ENCODE measurements around the gene ZNF512B.
"Not testable (repeated sequence)": the region's sequence is repeated elsewhere in the genome, so short reads cannot be mapped to it uniquely, and the experiment has no call there.

ZNF512B gene

DNA sequence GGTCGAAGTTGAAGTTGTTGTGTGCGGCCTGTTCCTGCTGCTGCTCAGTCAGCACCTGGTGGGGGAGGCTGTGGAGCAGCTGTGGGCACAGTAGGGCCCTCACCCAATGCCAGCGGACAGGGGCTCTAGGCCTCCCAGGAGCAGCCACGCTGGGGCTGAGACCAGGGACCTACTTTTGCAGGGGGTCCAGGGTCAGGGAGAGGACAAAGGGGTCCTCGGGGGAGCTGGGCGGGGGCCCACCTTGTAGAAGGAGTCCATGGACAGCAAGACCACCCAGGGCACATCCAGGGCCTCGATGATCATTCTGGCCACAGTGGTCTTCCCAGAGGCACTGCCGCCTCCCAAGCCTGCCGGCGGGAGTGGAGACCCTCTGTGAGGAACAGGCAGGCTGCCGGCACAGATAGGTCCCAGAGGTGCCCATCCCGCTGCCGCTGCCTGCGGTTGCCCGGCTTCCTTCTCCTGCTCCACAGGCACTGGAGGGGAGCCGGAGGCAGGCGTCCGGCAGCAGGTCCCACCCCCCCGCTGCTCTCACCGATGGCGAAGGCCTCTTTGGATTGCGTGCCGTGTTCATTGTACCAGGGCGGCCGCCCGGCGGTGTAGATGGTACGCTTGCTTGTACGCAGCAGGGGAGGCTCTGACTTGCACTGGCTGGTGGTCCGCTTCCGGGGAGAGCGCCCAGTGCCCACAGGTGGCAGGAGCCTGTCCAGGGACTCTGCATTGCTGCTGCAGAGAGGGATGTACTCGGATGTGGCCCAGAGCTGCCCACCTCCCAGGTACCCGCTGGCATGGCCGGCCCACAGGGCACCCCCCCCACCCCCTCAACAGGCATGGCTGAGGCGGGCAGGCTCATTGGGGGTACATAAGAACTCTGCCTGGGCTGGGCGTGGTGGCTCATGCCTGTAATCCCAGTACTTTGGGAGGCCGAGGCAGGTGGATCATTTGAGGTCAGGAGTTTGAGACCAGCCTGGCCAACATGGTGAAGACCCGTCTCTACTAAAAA is 23.5 kb downstream of the ZNF512B start:
- DNase-seq = no peak

DNA sequence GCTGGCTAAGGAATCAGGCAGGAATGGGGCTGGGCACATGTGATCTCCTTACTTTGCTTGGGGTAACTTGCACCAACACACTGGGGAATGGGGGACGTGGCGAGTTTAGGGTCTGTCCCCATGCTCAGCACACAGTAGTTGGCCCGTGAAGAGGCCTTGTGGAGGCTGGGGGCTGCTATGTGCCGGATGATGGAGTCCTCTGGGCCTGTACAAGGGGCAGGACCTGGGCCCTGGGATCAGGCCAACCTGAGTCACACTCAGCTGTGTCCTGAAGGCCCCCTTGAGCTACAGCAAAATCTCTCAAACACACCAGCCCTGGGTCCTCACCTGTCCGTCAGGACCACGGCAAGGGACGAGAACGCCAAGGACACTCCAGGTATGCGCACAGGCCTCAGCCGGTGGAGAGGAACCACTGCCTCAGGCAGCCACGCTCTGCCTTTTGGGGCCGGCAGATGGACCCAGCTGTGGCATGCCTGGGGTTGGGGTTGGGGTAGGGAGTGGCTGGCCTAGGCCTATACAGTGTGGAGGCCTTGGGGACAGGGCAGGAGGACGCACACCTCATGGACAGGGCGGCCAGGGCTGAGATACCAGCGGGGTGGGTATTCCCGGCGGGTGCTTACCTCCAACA is 24.6 kb downstream of the ZNF512B start:
- DNase-seq = no peak

DNA sequence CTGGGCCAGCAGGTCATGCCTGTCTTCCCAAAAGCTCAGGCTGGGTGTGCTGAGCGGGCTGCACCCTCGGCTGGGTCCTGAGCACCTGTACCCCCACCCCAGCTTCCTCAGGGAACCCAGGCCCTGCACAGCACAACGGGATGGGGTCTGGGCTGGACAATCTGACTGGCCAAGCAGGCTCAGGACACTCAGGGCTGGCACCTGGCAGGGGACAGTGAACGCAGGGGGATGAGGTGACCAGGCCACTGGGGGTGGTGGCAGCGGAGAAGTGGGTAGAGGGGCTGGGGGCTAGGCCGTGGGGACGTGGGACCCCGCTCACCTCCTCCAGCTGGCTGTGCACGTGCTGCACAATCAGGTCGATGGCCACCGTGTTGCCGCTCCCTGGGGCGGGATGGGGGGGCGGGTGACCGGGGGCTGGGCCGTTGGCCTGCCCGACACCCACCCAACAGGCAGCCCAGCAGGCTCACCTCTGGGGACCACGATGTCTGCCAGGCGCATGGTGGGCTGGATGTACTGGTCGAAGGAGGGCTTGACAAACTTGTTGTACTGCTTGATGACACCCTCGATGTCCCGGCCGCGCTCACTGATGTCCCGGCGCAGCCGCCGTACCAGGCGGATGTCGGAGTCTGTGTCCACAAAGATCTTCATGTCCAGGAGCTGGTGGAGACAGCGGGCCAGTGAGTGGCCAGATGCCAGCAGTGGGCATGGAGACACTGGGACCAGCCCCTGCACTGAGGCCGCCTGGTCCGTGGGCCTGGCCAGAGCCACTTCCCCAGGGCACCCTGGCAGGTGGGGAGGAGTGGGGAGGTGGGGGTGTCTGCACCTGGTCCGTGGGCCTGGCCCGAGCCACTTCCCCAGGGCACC is 25.4 kb downstream of the ZNF512B start:
- DNase-seq = no peak

DNA sequence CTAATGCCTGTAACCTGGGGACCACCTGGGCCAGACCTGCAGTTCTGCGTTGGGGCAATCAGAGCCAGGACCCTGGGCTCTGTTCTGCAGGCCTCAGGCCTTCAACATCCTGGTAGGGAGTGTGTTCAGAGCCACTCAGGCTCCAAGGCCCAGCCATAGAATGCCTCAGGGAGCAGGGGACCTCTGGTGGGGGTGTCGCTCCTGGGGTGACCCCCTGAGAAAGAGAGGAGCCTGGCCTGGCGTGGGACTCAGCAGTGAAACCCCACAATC is 26.0 kb downstream of the ZNF512B start:
- no peak for DNase-seq

DNA sequence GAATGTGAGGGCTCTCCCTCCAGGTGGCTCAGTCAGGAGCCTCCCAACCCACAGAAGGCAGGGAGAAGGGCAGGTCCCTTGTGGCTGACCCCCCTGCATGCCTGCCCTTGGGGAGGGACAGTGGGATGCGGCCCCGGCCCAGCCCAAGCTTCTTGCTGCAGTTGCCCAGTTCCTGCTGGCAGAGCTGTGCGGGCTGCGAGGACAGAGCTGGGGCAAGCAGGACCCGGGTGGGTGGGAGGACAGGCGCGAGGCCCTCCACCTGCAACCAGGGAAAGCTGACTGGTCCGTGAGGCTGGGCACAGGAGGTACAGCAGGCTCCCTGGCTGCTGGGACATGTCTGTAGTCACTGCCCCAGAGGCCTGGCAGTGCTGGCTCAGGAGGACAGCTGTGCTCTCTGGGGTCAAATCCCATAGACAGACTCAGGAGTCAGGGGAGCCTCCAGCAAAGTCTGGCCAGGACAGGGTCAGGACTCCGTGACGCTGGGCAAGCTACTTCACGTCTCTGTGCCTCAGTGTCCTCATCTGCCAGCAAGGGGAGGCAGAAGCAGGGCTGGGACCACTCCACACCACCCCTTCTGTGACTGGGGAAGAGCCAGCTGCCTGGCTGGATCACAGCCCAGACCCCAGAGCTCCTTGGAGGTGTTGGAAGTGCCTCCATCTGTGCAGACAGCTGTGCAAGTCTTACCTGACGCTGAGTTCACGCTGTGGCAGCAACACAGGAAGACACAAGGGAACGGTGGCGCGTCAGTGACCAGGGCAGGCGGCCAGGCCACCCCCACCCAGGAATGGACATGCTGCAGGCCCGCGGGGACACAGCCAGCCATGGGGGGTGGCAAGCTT is 26.5 kb downstream of the ZNF512B start:
- no peak for DNase-seq

DNA sequence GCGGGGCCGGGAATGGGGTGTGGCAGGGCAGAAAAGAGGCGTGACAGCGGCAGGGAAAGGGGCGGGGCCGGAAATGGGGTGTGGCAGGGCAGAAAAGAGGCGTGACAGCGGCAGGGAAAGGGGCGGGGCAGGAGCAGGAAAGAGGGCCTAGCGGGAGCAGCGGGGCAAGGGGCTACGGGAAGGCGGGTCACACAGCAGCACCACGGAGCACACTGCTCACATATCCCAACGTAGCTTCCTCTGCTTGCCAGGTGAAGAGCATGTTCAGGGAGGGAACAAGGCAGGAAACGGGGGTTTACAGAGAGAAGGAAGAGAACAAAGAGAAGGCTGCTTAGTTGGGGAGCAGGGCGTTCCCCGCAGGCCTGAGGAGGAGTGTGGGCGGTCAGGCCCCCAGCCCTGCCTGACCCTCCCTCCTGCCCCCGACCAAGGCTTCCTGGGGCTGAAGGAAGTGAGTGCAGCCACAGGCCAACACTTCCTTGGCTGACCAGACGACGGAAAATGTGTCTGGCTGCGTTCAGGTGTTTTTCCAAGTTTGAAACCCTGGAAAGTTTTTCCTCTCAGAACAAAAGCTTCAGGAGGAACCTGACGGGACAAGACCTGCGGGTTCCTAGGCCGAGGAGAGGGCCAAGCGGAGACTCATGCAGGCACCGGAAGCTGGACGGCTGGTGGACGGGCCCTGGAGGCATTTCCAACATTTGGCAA is 27.3 kb downstream of the ZNF512B start:
- no peak for DNase-seq

DNA sequence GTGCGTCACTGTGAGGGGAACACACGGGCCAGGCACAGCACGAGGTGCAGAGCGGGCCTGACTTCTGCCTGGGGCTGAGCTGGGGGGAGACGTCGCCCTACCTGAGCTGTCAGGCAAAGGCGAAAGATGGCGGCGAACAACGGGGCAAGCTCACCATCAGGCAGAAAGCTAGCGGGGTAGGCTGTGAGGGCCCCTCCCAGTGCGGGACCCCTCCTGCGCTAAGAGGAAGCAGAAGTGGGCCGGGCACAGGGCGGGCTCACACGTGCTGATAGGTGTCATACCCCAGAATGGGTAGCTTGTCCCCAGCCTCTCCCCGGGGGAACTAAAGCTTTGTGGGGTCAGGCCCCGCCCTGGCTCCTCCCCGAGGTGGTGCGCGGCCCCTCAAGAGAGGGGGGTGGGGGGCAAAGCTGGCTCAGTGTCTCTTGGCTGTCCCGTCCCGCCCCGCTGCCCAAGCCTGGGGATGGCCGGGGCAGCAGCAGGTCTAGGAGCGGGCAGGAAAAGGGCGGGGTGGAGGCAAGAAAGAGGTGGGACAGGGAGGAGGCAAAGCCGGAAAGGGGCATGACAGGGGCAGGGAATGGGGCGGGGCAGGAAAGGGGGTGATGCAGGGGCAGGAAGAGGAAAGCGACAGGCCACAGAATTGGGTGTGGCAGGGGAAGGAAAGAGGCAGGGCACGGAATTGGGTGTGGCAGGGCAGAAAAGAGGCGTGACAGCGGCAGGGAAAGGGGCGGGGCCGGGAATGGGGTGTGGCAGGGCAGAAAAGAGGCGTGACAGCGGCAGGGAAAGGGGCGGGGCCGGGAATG is 28.2 kb downstream of the ZNF512B start:
- DNase-seq = no peak

DNA sequence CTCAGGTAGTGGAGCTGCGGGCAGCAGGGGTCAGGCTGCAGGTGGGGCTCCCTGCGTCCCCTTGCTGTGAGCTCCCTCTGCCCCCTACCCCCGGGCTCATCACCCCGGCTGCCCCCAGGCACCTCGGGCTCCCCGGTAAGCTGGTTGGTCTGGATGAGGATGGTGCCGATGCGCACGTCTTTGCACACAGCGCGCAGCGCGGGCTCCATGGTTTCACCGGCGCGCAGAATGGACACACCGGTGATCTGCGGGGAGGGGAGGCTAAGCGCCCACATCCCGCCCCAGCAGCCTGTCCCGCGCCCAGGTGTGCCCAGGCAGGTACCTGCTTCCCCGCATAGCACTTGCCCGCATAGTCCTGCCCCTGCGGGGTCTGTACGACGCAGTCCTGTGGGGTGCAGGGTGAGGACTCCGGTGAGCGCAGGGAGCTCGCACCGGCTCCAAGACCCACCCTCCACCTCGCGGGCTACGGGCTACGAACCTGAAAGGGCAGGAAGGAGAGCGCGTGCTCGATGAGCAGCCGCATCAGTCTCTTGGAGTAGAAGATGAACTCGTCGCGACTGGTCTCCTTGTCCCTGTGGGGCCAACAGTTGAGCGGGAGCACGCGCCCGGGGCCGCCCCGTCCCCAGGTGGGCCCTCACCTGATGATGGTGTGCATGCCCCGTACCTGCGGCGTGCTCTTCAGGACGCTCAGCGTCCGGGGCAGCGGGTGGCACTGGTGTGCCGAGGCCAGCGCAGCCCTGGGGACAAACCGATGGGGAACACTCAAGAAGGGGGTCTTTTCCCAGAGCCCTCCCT is 29.1 kb downstream of the ZNF512B start:
- no peak for DNase-seq

DNA sequence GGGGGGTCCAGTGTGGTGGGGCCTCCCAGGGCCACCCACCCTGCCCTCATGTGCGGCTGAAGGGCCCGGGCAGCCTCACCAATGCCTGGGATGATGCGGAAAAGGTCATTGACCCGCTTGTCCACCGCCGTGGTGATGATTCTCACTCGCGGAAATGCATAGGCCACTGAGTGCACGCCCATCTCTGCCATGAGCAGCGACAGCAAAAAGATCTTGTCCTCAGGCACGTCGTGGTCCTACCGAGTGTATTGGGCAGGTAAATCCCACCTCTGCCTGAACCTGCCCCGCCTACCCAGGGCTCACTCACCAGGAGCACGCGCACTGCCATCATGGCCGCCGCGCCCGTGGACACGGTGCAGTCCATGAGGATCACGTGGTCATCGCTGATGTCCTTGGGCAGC is 29.7 kb downstream of the ZNF512B start:
- DNase-seq = no peak

DNA sequence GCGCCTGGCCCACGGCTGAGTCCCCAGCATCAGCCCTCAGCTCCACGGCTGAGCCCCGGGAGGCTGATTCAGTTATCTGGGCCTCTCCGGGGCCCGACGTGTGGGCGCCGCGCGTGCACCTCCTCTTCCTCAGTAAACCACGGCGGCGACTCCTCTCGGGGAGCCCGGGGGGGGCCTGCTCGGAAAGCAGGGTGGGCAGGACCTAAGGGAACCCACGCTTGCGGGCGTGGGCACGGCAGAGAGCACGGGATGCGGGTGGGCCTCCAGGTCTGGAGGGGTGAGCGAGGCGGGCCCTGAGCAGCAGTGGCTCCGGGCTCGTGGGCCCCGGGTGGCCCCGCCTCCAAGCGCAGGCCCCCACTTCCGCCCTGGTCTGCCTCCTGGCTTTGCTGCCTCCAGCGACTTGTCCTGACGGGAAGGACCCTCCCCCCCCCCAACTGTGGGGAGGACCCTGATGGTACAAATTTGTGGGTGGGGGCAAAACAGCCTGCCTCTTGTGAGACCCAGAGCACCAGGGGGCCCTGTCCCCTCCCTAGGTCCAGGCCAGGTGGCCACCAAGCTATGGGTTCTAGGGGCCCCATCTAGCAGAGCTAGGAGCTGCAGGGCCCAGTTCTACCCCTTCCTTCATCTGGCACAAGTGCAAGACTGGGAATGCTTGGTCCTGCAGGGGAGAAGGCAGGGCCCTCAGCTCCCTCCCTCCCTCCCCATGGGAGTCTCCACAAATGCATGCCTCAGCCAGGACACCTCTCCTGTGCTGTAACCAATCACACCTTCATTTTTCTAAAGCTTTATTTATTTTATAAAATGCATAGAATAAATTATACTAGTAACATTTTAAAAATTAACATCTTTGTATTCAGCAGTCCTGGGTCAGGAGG is 30.4 kb downstream of the ZNF512B start:
- DNase-seq = no peak

DNA sequence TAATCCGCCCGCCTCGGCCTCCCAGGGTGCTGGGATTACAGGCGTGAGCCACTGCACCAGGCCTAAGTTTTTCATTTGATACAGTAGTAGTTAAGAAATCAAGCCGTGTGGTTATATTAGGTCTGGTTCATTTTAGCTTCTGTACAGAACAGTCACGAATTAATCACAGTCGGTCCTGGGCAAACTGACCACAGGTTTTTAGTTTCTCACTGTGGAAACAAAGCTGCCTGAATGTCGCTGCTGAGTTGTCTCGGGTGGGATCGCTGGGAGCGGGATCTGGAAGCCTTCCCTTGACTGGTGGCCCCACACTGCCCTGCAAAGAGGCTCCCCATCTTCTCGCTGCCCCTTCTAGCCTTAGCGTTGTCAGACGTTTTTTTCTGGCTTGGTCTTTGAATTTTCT is 32.1 kb downstream of the ZNF512B start:
- DNase-seq = no peak

DNA sequence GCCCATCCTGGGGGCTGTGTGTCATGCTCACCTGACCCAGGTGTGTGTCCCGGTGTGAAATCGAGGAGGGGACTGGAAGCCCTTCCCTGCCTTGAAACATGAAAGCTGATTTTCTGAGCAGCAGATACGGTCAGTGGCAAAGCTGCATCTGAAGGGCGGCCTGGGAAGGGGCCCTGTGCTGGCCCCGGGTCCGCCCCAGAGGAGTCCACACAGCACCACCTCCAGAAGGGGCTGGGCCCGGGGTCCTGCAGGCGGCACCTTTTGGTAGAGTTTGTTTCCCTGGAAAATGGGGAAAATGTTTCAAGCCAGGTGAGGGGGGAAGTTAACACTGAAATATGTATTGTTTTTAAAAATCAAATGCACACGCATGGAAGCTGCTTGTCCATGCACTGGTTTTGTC is 34.3 kb downstream of the ZNF512B start:
- no peak for DNase-seq

DNA sequence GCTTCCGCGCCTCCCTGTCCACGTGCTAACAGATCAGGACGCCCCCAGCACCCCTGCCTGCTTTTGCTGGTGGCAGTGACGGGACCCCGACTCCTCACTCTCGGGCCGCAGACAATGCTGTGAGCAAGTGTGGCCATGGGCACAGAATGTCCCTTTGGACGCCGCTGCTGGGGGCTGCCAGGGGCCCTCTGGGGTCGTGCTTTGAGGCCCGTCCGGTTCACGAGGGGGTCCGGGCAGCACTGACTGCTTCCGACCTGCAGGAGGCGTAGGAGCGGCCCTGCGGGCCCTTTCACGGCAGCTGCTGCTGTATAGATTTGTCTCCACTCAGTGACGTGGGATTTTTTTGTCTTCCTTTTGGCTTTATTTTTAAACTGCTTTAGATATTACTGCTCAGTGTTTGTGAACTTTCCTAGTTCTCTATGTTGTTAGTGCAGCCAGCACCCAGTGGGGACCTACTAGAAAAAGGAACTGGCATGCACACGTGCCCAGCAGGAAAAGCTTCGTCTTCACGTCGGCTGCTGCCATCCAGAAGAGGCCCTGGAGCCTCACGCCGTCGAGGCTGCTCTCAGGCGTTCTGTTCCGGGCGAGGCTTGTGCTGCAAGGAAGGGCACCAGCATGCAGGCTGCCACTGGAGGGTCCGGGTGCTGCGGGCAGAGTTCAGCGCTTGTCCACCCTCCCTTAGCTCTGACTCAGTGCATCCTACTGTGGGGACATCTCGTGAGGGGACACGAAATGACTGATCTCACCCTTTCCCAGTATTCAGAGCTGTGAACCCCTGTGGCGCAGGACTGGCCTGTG is 35.3 kb downstream of the ZNF512B start:
- no peak for DNase-seq

DNA sequence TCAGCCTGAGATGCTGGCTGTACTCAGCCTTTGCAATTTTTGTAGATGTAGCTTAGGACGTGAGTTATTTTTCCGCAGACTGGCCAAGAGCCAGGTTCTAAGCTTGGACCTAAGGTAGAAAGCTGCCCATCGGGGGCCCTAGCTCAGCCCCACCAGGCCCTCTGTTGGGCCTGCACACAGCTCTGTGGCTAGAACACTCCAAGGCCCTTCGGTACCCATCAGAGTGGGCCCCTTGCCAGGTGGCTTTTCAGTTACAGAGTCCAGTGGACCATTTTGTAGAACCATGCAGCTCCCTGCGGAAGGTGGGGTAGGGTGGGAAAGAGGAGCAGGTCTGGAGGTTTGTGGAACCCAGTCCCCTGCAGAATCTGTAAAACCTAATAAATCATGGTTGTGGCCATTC is 36.1 kb downstream of the ZNF512B start:
- no peak for DNase-seq

DNA sequence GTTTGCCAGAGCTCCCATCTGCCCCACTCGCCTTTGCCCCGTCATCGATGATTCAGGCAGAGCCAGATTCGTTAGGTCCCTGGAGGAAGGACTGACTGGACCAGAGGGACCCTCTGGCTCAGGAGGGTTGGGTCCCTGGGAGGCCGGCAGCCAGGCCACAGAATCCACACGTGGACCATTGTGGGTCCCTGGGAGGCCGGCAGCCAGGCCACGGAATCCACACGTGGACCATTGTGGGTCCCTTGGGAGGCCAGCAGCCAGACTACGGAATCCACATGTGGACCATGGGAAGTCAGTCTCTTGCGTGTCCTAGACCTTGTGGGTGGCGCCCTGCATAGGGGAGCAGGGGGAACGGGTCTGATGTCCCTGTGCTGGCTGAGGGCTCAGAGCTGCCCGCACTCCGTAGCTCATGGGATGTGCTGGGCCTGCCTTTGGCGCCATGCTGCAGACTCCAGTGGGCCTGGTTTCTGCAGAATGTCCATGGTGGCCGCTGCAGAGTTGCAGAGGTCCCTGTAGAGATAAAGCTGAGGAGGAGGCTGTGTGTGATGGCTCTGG is 37.0 kb downstream of the ZNF512B start:
- no peak for DNase-seq

DNA sequence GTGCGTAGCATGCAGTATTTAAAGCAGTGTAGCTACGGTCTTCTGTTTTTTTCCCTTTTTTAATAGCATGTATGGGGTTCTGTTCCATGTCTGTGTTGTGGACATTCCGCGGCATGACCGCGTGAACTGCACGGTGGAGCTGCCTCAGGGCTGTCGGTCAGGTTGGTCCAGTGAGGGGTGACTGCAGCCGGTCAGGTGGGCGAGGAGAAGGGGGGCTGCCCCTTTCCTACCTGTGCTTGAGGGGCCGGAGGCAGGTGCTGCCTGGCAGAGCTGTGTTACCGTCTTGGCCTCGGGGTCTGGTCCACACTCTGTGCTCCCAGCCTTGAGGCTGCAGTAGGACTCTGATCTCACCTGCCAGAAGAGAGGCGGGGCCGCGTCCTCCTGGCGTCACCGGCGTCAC is 38.0 kb downstream of the ZNF512B start:
- no peak for DNase-seq

DNA sequence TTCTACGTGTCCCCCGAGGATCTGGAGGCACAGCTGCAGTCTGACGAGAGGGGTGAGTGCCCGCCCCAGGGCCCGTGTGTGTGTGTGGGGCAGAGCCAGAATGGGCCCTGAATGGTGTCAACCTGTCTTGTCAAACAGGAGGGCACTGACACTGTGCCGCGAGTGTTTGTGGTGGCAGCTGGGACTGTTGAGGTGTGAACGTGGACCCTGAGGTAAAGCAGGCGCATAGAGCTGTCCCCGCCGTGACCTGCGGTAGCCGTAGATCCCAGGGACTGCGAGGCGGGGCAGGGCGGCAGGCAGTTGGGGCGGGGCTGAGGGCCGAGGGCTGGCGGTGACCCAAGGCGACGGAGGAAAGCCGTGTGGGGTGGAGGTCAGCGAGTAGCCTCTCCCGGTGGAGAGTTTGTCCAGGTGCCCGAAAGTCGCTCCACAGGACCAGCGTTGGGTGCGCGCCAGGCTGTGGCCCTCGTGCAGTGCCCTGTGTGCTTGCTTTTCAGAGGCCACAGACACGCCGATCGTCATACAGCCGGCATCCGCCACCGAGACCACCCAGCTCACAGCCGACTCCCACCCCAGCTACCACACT is 38.7 kb downstream of the ZNF512B start:
- no peak for DNase-seq

DNA sequence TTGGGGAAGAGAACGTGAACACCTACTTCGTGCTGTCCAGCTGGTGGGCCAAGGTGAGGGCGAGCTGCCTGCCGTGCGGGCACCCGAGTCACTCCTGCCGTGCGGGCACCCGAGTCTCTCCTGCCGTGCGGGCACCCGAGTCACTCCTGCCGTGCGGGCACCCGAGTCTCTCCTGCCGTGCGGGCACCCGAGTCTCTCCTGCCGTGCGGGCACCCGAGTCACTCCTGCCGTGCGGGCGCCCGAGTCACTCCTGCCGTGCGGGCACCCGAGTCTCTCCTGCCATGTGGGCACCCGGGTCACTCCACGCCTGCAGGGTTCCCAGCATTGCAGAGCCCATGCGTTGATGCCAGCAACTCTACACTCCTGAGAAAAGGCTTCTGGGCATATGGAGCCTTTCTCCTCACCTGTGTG is 40.3 kb downstream of the ZNF512B start:
- not testable (repeated sequence) for DNase-seq
